HG03108 (cell line): ENCODE measurements around the gene PPP2R5B.

Source experiments
- ATAC-seq: cut with Tn5 transposase; IDR thresholded peaks from one replicate; pipeline ENCODE4 v1.9.1; 2021; ENCODE audit warnings: moderate library complexity; ENCODE audit not compliant: unreplicated experiment

The PPP2R5B gene

GRCh38 chr11:64923944-64924909 lies at the start of gene PPP2R5B:
PPP2R5B (plus strand) TSS chr11:64924689; CDS start chr11:64925735, 1,046 bp downstream.
- ATAC-seq, result peak; percentile 76

- no peak for ATAC-seq
Measured at GRCh38 chr11:64875369-64876228, 48.9 kb upstream of the PPP2R5B start.

- no peak for ATAC-seq
Measured at GRCh38 chr11:64876229-64876750, 48.2 kb upstream of the PPP2R5B start.

GRCh38 chr11:64876835-64877341 lies 47.6 kb upstream of the PPP2R5B start:
- ATAC-seq, result no peak

- peak; percentile 1 for ATAC-seq
Measured at GRCh38 chr11:64877390-64878222, 46.9 kb upstream of the PPP2R5B start.

- no peak for ATAC-seq
Measured at GRCh38 chr11:64878223-64878493, 46.3 kb upstream of the PPP2R5B start.

- ATAC-seq, result peak; percentile 58
Measured at GRCh38 chr11:64878494-64879243, 45.8 kb upstream of the PPP2R5B start, which contains the start of gene EHD1. EHD1 (minus strand) TSS chr11:64878621; CDS start chr11:64878464, 157 bp downstream.

- ATAC-seq, result no peak
Measured at GRCh38 chr11:64879244-64879900, 45.1 kb upstream of the PPP2R5B start.

- no peak for ATAC-seq
Measured at GRCh38 chr11:64880240-64881001, 44.1 kb upstream of the PPP2R5B start.

- no peak for ATAC-seq
Measured at GRCh38 chr11:64881476-64881875, 43.0 kb upstream of the PPP2R5B start.

- ATAC-seq, result no peak
Measured at GRCh38 chr11:64882243-64882642, 42.2 kb upstream of the PPP2R5B start.

- no peak for ATAC-seq
Measured at GRCh38 chr11:64883575-64883974, 40.9 kb upstream of the PPP2R5B start.

- no peak for ATAC-seq
Measured at GRCh38 chr11:64884019-64884418, 40.5 kb upstream of the PPP2R5B start.

- no peak for ATAC-seq
Measured at GRCh38 chr11:64885367-64886286, 38.9 kb upstream of the PPP2R5B start.

GRCh38 chr11:64887234-64887756 lies 37.2 kb upstream of the PPP2R5B start:
- no peak for ATAC-seq

- peak; percentile 70 for ATAC-seq
Measured at GRCh38 chr11:64887757-64888405, 36.6 kb upstream of the PPP2R5B start.

- no peak for ATAC-seq
Measured at GRCh38 chr11:64888406-64888728, 36.1 kb upstream of the PPP2R5B start.
